Ovary (tissue), 3 donors: ENCODE data around the gene GPR158.

Experiments
- POLR2A ChIP-seq: fragments of 450-650 bp; IDR thresholded peaks from one replicate; pipeline ENCODE4 v1.6.1; 2017; ENCODE audit warnings: antibody characterized with exemption, mild to moderate bottlenecking, moderate library complexity
- TF ChIP-seq, protein P1 (sequence below), 3 donors: fragments of 450-650 bp in 2 of 3; fragments of 200-600 bp in 1 of 3; IDR thresholded peaks; one replicate each; pipeline versions ENCODE4 v1.5.1 to v1.8.0; 2016 to 2022; ENCODE audit warnings: antibody characterized with exemption in 3 of 3, mild to moderate bottlenecking in 1 of 3
- donor health status: DM: no; HTN: no; CAD: no.

DNA sequence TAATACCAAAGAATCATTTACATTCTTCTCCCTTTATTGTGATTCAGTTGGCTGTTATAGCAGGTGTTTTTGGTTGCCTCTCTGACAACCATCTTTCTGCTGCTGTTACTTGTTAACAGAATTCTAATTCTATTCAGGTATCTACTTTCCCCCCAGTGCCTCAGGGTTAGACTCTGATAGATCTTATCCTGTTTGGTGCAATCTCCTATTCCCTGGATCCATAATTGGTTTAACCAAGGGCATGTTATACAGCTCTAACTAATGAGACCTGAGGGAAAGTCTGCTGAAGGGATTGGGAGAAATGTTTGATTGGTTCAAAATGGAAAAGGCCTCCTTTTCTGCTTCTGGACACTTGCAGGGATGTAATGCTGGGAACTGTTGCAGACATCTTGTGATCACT is 161.5 kb downstream of the GPR158 start:
- TF ChIP-seq, protein P1, sequence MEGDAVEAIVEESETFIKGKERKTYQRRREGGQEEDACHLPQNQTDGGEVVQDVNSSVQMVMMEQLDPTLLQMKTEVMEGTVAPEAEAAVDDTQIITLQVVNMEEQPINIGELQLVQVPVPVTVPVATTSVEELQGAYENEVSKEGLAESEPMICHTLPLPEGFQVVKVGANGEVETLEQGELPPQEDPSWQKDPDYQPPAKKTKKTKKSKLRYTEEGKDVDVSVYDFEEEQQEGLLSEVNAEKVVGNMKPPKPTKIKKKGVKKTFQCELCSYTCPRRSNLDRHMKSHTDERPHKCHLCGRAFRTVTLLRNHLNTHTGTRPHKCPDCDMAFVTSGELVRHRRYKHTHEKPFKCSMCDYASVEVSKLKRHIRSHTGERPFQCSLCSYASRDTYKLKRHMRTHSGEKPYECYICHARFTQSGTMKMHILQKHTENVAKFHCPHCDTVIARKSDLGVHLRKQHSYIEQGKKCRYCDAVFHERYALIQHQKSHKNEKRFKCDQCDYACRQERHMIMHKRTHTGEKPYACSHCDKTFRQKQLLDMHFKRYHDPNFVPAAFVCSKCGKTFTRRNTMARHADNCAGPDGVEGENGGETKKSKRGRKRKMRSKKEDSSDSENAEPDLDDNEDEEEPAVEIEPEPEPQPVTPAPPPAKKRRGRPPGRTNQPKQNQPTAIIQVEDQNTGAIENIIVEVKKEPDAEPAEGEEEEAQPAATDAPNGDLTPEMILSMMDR (IDR thresholded peaks at IDR 0.05), result no peak
- no peak for TF ChIP-seq POLR2A
